ENCODE data around the gene SORCS1. TPM values are rescaled to one million over a fixed set of nuclear protein-coding genes. Genes with fewer than 3 reads are reported as not detected.

SORCS1 gene
- total RNA-seq, 1 experiment from 2014 or later, result 1.7 TPM

DNA sequence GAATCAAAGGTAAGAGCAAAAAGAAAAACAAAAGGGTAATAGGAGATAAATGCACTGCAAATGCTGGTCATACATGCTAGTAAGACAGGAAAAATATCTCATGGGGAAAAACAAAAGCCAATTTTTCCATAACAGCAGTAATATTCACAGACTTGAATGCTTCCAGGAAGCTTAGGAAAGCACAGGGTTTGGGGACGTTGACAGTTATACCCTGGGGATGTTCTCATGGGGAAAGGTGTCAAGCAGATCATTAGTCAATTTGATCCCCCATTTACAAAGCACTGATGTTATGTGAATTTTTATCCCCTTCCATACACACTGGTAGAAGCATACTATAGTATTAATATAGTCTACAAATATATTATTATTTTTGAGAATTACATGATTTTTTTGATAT lies 232.7 kb downstream of the SORCS1 start:
- no peak overlapping the region for H3K27ac ChIP-seq (ENCODE audit: insufficient read length, low read depth, low read length)
- H2BK15ac ChIP-seq (ENCODE audit: low read depth, low read length), result no peak overlapping the region
- H3K27ac Mint-ChIP-seq, result no peak overlapping the region
- TF ChIP-seq, protein P1, sequence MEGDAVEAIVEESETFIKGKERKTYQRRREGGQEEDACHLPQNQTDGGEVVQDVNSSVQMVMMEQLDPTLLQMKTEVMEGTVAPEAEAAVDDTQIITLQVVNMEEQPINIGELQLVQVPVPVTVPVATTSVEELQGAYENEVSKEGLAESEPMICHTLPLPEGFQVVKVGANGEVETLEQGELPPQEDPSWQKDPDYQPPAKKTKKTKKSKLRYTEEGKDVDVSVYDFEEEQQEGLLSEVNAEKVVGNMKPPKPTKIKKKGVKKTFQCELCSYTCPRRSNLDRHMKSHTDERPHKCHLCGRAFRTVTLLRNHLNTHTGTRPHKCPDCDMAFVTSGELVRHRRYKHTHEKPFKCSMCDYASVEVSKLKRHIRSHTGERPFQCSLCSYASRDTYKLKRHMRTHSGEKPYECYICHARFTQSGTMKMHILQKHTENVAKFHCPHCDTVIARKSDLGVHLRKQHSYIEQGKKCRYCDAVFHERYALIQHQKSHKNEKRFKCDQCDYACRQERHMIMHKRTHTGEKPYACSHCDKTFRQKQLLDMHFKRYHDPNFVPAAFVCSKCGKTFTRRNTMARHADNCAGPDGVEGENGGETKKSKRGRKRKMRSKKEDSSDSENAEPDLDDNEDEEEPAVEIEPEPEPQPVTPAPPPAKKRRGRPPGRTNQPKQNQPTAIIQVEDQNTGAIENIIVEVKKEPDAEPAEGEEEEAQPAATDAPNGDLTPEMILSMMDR (conservative IDR thresholded peaks at IDR 0.05), result no peak
- H3K4ac ChIP-seq (ENCODE audit: low read depth, low read length), result no peak overlapping the region
- H3K79me1 ChIP-seq (ENCODE audit: insufficient read depth, low read depth, low read length, poor library complexity, severe bottlenecking), result no peaks in the 10 kb centered on the region
- no peak overlapping the region for H3K14ac ChIP-seq (ENCODE audit: insufficient read depth, low read length)
- H3K27me3 ChIP-seq (ENCODE audit: insufficient read depth, low read length), result no peaks in the 10 kb centered on the region
- H3K27me3 Mint-ChIP-seq (ENCODE audit: low read depth), result peaks cover 47% of the 10 kb centered on the region
- 0 out of 5 replicates have a peak, but pooled peaks cover 0 to under 1% of the 10 kb centered on the region in 2 experiments for H3K9me3 Mint-ChIP-seq
- H2BK120ac ChIP-seq (ENCODE audit: low read depth, low read length, poor library complexity, severe bottlenecking), result no peak overlapping the region
- H3K56ac ChIP-seq (ENCODE audit: insufficient read length, low read depth, low read length), result no peak overlapping the region
- H3K36me3 Mint-ChIP-seq (ENCODE audit: insufficient read depth in 1 of 3, low read depth in 3 of 3), result no peaks in the 10 kb centered on the region
- H3K23me2 ChIP-seq (ENCODE audit: insufficient read length, low read depth, low read length, poor library complexity, severe bottlenecking), result no peaks in the 10 kb centered on the region
- H3K9me3 ChIP-seq (ENCODE audit: control insufficient read depth, low read depth, low read length), result no peaks in the 10 kb centered on the region
- H4K91ac ChIP-seq (ENCODE audit: insufficient read length, low read depth, low read length), result no peak overlapping the region
- H2AFZ ChIP-seq (ENCODE audit: low read length), result no peak overlapping the region
- H3K23ac ChIP-seq (ENCODE audit: insufficient read length, low read depth, low read length), result no peak overlapping the region
- no peak overlapping the region for H4K8ac ChIP-seq (replicated peaks; ENCODE audit: insufficient read length, low read depth, low read length)
- H2BK5ac ChIP-seq (ENCODE audit: insufficient read length, low read length), result no peak overlapping the region
- no peak overlapping the region for H2BK12ac ChIP-seq (ENCODE audit: insufficient read length, low read depth, low read length)
- H3K4me2 ChIP-seq (ENCODE audit: insufficient read depth, insufficient read length, low read length), result no peak overlapping the region
- no peak for DNase-seq
- H4K5ac ChIP-seq (ENCODE audit: insufficient read length, low read depth, low read length), result no peak overlapping the region
- no peak overlapping the region for H2AK5ac ChIP-seq (ENCODE audit: insufficient read length, low read length)
- H2BK20ac ChIP-seq (ENCODE audit: low read depth, low read length, poor library complexity, severe bottlenecking), result no peak overlapping the region
- H3K79me2 ChIP-seq (ENCODE audit: insufficient read depth, low read length), result no peaks in the 10 kb centered on the region
- no CpG with 5 or more reads among the region's 1 CpG for WGBS (ENCODE audit: extremely low coverage, insufficient read length, low lambda C conversion rate)
- peaks cover 15 to 25% of the 10 kb centered on the region in 2 experiments for H3K4me1 Mint-ChIP-seq
- H3K4me1 ChIP-seq (ENCODE audit: insufficient read depth, low read length), result no peaks in the 10 kb centered on the region
- H3T11ph ChIP-seq (ENCODE audit: low read length), result no peak overlapping the region
- H3K4me3 Mint-ChIP-seq, result no peak overlapping the region
- H3K18ac ChIP-seq (ENCODE audit: insufficient read length, low read depth, low read length), result no peak overlapping the region
- no peaks in the 10 kb centered on the region for H4K20me1 ChIP-seq (ENCODE audit: control insufficient read depth, insufficient read depth, insufficient read length)
- H3K9ac ChIP-seq (ENCODE audit: extremely low read depth, insufficient read length, low read length), result no peak overlapping the region

Measured in H9 (cell line).